Measurements from ENCODE around the gene EFHC1.

DNA sequence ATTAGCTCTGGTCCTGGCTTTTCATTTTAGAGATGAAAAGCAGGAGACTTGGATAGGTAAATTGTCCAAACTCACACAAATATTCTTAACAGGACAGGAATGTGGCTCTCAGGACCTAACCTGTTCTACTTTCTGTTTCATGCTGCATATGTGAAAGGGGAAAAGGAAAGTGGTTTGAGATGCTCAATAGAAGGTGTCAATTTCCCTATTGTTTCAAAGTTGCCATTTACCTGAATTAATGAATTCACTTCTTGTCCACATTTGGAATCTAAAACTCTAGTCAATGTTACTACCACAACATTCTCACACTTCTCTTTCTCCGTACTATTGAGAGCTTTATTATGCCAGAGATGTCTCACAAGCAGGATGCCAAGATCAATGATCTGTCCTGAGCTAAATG lies 4.8 kb upstream of the EFHC1 start:
- TF ChIP-seq, protein P1, sequence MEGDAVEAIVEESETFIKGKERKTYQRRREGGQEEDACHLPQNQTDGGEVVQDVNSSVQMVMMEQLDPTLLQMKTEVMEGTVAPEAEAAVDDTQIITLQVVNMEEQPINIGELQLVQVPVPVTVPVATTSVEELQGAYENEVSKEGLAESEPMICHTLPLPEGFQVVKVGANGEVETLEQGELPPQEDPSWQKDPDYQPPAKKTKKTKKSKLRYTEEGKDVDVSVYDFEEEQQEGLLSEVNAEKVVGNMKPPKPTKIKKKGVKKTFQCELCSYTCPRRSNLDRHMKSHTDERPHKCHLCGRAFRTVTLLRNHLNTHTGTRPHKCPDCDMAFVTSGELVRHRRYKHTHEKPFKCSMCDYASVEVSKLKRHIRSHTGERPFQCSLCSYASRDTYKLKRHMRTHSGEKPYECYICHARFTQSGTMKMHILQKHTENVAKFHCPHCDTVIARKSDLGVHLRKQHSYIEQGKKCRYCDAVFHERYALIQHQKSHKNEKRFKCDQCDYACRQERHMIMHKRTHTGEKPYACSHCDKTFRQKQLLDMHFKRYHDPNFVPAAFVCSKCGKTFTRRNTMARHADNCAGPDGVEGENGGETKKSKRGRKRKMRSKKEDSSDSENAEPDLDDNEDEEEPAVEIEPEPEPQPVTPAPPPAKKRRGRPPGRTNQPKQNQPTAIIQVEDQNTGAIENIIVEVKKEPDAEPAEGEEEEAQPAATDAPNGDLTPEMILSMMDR (IDR thresholded peaks at IDR 0.05) = no peak
- no peak for TF ChIP-seq POLR2A (IDR thresholded peaks at IDR 0.05)

Data from thyroid gland (tissue), 4 donors.